ENCODE measurements around the gene SMARCD1.
A peak's percentile ranks its signal among the peaks of the same experiment; 100 is the strongest.

The SMARCD1 gene

DNA sequence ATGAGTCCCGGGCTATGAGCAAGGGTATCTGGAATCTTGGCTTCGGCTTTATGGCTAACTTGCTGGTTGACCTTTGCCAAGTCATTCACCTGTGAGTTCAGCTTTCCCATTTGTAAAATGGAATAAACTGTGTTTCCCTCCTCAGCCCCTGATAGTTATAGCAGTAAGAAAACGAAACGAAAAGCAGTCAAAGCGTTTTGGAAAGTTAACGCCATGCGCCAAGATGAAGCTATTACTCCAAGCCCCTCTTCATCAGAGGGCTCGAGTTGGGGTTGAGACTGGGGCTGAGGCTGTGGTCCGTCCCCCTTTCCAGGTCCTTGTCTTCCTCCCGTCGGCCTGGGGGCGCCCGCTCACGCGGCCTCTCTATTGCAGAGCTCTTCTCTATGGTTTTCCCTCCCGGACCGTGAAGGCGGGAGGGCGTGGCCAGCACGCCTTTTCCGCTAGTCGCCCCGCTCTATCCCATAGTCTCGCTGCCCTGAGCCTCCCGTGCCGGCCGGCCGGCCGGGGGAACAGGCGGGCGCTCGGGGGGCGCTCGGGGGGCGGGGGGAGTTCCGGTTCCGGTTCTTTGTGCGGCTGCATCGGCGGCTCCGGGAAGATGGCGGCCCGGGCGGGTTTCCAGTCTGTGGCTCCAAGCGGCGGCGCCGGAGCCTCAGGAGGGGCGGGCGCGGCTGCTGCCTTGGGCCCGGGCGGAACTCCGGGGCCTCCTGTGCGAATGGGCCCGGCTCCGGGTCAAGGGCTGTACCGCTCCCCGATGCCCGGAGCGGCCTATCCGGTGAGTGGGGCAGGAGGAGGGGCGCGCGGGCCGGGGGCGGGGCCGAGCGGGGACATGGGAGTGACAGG lies at the start of gene SMARCD1:
Gene SMARCD1 (plus strand): TSS at position 568 of the 840 bp plus-strand sequence. CDS start 28 bp downstream, at position 596.
- DNase-seq (ENCODE audit: low spot score), result peak; percentile 95

DNA sequence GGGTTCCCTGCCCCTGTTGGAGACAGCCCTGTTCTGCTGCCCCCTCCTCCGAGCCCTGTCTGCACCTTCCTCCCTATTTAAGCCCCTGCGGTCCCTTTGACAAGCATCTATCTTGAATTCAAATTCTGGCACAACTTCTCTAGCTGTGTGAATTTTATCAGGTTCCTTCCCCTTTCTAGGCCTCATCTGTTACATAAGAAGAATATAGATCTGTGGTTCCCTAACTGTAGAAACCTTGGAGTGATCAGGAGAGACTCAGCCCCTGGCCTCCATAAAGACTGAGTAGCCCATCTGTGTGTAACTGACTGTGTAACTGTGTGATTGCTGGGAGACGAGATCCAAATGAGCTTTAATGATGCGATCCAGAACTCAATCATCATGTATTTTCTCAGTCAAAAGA lies 46.8 kb upstream of the SMARCD1 start:
- DNase-seq (ENCODE audit: low spot score), result no peak

DNA sequence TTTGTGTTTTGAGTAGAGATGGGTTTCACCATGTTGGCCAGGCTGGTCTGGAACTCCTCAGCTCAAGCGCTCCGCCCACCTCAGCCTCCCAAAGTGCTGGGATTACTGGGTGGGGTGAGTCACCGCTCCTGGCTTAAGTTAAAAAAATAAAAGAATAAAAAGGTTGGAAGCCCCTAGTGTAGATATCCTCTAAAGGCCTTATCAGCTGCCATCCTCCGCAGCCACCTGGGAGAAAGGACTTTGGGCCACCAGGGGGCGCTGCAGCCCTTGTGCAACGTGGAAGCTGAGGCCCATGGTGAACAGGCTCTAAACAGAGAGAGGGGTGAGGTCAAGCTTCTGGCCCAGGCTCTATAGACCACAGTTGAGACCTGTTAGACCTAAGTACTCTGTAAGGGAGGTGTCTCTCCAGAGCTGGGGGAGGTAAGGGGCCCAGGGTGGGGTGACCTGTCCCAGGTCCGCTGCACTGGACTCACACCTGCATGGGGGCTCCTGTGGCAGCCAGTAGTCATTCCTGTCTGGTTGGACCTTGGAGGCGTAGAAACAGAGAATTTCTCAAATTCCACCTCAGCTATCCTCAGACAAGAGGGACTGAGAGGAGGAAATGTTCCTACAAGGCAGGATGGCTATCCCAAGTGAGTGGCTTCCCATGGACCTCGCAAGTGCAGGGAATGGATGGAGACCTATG lies 45.8 kb upstream of the SMARCD1 start:
- peak; percentile 75 for DNase-seq (ENCODE audit: low spot score)

DNA sequence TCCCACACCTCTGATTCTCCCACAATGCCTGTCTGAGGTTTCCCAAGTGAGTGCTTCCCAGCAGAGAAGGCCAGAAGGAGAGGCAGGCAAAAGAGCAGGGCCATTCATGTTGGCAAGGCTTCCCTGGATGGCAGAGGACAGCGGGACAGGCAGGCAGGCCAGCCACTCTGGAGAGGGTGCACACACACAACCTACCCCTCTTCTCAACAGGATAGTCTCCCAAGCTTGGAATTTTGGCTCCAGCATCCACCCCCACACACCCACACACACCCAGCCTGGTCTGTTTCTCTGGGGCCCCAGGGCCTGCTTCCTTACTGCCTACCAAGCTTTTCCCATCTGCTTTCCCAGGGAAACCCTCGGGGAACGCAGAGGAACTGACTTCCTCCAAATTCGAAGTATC lies 44.5 kb upstream of the SMARCD1 start:
- no peak for DNase-seq (ENCODE audit: low spot score)

DNA sequence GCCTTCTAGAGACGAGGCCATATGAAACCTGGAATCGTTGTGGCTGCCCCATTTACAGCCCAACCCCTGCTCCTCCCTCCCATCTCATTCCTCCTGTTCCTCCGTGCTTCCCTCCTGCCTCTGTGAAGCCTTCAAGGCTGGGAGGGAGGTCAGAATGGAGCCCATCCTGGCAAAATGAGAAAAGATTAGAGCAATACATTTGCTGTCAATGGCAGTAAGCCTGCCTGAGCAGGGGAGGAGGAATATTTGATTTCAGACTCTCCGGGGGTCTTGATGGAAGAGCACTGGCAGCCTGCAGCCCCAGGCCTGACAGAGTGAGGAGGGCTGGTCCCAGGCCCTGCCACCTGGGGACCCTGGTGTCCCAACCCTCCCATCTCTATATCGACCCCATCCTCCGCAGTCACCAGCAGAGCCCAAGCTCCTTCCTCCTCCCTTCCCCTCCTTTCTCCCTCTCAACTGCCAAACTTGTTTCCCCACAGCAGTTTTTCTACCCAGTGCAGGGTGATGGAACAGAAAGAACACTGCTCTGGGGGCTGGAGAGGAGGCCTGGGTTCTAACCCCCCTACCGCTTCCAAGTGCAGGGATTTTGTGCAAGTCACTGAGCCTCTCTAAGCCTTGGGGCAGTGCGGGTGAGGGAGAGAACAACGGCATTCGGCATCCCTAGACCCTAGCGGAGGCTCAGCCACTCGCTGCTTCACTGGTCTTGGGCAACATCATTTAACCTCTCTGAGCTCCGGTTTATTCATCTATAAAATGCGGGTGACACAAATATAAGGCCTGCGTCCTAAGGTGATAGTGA lies 43.9 kb upstream of the SMARCD1 start:
- DNase-seq (ENCODE audit: low spot score), result no peak

DNA sequence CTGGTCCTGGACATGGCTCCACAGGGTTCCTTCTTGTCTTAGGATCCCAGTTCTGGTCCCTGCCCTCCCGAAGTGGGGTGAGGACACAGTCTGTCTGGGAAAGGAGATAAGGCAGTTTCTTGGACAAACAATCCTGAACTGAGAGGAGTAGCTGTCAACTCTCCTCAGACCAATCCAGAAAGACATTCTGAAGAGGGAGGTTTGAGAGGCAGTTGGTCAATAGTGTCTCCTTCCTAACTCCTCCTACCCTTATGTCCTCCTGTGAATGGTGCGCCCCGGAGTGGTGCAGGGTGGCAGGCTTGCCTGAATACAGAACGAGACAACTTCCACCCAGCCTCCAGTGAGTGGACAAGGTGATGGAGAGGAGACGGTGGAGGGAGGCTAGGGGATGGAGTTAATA lies 43.2 kb upstream of the SMARCD1 start:
- DNase-seq (ENCODE audit: low spot score), result no peak

DNA sequence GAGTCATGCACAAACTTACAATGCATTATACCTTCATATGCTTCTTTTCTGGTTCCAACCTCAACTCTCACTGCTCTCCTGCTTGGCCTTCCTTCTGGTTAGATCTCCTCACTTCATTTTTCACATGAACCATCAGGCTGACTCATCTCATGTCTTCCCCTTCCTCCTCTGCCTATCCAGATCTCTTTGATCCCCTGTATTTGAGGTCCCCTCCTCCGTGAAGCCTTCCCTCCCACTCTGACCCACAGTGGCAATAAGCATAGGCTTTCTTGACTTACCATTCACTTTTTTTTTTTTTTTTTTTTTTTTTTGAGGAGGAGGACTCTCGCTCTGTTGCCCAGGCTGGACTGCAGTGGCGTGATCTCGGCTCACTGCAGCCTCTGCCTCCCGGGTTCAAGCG lies 42.4 kb upstream of the SMARCD1 start:
- no peak for DNase-seq (ENCODE audit: low spot score)

DNA sequence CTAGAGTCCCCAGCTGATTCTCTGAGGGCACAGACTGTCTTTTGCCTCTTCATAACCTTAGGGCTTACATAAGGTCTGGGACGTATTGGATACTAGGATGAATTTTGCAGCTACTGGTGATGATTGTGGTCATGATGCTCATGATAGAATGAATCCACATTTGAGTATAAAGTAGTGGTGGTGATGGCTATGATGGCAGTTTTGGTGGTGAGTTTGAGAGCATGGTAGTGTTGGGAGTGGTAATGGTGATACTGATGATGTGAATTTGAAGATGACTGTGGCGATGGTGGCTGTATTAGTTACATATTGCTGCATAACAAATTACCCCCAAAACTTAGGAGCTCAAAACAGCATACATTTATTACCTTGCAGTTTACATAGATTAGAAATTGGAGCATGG lies 41.8 kb upstream of the SMARCD1 start:
- DNase-seq (ENCODE audit: low spot score), result no peak

DNA sequence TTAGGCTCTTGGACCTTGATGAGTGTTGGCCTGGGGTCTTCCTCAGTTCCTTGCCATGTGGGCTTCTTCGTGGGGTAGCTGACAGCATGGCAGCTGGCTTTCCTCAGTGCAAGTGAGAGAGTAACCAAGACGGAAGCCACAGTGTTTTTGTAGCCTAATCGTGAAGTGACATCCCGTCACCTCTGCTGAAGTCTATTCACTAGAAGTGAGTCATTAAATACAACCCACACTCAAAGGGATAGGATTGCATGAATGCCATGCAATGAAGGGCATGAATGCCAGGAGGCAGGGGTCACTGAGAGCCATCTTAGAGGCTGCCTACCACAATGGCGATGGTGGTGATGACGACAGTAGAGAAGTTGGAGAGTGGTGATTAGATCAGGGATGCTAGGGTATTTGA lies 41.3 kb upstream of the SMARCD1 start:
- no peak for DNase-seq (ENCODE audit: low spot score)

DNA sequence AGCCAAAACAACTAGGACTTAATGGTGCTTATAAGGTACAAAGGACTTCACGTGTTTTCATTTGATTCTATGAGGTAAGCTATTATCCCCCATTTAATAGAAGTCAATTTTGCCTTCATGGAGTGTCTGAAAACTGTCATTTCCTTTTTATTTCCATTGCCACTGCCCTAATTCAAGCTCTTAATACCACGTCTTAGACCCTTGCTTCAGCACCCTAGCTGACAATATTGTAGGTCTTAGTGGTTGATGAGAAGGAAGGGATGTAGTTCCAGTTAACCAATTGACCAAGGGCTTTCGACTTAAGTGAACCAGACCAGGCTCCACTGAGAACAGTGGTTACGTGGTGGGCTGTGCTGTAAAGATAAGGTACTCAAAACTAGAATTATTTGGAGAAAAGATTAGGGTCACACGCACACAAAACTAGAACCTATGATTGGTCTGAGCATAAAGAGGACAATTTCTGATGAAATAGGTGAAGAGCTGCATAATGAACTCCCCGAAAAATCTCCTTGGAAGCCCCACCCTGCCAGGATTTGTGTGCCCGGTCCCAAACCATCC lies 37.4 kb upstream of the SMARCD1 start:
- no peak for DNase-seq (ENCODE audit: low spot score)

DNA sequence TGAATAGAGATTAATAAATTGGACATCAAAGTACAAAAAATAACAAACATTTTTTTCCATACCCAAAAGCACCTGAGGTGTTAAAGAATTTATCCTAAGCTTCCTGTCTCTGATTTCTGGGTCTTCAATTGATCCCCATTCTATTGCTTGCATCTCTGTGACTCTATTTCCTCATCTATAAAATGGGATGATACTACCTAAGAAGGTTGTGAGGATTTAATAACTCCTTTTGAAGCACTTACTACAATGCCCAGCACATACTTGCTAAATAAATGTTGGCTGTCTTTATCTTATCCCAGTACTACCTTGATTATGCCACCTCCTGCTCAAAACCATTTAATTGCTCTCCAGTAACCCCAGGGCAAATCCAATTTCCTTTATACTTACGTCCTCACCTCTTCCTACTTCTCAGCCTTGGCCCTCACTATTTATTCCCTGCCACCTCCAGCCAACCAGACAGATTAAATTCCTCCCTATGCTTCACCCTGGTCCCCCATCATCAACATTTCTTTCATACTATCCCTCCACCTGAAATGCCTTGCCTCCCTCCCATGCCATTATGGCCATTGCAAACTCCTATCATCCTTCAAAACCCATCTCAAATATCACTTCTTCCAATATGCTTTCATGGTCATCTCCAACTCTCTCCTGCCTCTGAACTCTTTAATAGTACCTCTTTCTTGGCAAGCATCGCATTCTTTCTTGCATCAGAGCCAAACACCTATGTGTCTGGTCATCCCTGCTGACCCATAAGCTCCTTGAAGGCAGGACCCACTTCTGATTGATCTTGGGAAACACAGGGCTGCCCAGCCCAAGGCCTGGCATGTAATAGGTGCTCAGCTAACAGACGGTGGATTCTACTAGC lies 35.7 kb upstream of the SMARCD1 start:
- DNase-seq (ENCODE audit: low spot score), result no peak

DNA sequence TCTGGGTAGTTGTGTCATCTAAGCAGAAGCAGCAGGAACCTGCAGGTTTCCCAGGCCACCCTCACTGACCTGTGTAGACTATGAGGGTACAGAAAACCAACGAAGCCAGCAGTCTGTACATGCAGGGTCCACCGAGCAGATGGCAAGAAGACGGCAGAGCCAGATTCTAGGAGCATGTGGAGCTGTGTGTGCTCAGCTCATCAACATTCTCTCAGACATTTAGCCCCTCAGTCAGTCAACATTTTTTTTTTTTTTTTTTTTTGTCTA lies 35.1 kb upstream of the SMARCD1 start:
- no peak for DNase-seq (ENCODE audit: low spot score)

DNA sequence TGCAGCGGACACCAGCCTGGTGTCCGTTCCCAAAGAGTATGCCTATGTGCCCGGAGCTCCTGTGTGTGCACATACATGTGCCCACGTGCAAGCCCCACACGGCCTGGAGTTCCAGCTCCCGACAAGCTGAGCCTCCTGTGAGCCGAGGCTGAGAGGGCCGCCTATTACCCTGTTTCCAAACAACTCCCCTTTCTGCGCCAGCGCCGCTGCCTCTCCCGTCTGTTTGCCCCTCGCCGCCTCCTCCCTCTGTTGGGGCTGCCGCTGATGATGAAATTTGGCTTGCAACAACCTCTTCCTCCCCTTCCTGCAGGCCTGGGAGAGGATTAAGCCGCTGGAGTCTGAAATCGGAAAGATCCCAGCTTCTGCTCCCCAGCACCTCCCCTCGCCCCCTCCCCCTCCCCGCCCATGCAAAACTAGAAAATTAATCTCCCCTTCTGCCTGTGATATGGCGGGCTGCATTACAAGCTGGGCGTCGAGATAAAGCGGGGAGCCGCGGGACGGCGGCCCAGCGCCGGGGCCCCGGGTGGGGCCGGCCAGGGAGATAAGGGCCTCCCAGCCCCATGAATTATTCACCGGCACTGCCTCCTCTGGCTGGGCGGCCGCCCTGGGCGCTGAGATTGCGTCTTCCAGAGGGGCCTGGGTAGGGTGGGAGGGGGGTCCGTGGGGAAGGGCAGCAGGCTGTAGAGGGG lies 34.6 kb upstream of the SMARCD1 start:
- DNase-seq (ENCODE audit: low spot score), result no peak

DNA sequence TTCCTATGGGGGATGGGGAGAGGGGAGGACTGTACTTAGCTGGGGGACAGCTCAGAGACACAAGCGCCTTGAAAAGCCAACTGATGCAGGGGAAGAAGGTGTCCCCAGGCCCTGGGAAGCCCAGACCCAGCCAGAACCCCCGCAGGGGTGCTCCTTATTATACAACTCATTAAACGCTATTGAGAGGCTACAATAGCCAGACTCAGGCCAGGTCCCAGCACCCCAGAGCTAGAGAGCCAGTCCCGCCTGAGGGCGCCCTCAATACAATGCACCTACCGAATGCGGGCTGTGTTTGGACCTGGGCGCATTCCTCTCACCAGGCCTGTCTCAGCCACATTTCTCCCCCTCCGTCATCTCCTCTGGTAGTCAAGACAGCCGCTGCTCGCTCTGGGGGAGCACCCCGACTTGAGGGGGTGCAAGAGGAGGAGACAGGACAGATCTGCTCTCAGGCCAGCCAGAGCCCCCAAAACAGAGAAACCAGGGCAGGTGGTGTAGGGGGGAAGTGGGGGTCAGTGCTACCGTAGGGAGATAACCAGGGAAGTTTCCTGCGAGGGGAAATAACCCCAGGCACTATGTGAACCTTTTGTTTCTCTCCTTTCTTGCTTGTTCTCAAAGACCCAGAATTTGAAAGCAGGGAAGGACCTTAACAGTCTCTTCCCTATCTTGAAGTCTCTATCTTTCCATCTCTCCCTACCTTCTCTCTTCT lies 33.9 kb upstream of the SMARCD1 start:
- DNase-seq (ENCODE audit: low spot score), result no peak

DNA sequence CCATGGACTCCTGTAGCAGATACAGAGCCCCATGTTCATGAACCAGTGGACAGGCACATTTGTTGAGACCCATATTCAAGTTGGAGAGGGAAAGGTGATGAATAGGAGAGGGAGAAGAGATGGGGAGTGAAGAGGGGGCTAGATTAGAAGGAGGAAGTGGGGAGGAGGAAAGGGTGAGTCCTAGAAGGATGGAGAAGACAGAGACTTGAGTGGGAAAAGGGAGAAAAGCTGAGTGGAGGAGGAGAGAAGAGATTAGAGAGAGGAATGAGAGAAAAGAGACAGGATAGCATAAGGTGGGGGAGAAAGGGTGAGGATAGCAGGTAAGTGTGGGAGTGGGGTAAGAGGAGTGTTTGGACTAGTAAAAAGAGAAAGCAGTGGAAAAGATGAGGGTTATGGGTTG lies 32.6 kb upstream of the SMARCD1 start:
- no peak for DNase-seq (ENCODE audit: low spot score)

DNA sequence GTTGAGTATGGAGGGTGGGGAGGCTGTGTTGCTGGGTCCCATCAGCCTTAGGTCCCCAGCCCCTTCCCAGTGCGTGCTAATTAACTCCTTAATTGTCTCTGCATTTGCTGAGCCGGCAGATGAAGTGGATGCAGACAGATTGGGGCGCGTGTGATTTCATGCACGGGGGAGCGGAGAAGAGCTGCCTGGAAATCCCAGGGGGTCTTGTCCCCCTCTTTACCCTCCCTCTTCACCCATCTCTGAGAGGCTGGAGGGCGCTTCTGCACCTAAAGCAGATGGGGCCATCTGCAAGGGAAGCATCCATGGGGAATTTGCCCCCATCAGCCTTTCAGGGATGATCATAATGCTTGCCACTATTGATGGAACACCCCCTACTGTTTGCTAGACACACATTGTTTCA lies 32.2 kb upstream of the SMARCD1 start:
- DNase-seq (ENCODE audit: low spot score), result no peak

DNA sequence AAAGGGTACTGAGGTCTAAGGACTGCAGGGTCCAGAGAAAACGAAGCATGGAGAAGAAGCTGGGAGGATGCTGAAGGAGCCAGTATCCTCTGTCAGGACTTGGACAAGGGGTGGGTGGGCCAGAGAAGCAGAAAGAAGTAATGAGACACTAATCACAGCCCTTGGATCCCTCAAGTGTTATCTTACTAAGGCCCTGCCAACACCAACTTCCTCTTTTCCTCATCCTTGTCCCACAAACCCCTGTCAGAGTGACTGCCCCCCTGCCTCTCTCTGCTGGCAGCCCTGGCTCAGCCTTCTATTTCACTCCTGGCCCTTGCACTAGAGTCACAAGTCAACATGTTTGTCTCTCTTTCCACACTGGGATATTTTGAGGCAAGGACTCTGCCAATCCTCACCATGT lies 31.6 kb upstream of the SMARCD1 start:
- no peak for DNase-seq (ENCODE audit: low spot score)

DNA sequence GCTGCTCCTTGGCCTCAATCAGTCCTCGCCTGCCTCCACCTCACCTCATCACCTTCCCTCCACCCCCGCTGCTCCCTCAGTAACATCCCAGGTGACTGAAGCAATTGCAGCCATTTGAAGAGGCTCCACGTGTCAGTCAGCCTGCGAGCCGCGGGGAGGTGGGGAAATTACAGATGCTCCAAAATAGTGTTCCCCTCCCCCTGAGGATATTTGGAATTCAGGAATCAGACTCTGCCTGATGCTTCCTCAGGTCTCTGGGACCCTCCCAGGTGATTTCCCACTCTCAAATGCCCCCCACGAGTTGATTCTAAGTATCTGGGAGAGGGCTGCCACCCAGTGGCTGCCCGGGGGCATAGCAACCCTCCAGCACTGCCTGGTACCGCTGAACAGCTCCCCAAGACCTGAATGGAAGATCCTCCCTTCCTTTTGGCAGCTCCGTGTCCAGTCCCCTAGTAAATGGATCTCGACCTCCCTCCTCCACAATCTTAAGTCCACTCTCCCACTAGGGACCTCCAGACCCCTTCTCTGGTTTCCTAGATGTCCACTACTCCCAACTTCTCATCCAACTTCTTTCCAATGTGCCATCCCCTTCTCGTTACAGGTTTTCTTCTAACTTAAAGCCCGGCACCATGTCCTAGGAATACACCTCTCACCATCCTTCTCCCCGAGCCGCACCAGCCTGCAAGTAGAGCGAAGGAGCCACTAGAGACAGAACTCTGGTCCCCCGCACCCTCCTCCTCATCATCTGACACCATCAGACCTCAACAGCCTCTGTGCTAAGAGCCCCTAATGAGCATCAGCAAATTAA lies 29.1 kb upstream of the SMARCD1 start:
- DNase-seq (ENCODE audit: low spot score), result peak; percentile 87

DNA sequence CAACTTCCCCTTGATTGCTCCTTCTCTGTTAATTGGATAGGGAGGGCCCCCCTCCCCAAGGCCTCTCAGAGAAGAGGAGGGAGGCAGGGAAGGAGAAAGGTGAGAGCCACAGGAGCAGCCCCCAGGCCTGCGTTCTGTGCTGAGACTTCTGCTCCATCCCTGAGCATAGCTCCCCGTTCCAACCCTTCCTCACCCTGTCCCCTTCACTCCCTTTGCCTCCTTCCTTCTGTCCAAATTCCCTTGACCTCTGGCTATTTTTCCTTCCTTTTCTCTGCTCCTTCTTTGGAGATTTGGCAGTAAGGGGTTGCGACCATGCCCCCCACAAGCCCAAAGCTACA lies 28.5 kb upstream of the SMARCD1 start:
- no peak for DNase-seq (ENCODE audit: low spot score)

All from putamen (tissue), 1 donor.